Endothelial cell of umbilical vein (primary cell): ENCODE measurements around the gene ARL5B. TPM values are rescaled to one million over a fixed set of nuclear protein-coding genes. Genes with fewer than 3 reads are reported as not detected.

Experiments used
- BruUV-seq: library from RNA; stranded (reverse); fragments of 400-500 nt; replicated peaks from 2 replicates; lab custom pipeline; 2021; lab: Mats Ljungman, UMichigan
- CTCF ChIA-PET: fragments of 300-600, 350-600 bp; sonication (Branson Sonifier 250); formaldehyde crosslinking; loops from one replicate; lab custom pipeline; 2021; ENCODE audit warnings: antibody characterized with exemption, inconsistent platforms; lab: Charles Lee
- POLR2A ChIA-PET: fragments of 300-600, 350-600 bp; sonication (Branson Sonifier 250); formaldehyde crosslinking; loops from one replicate; lab custom pipeline; 2021; ENCODE audit warnings: antibody characterized with exemption, inconsistent platforms; lab: Charles Lee
- DNase-seq: peaks from one replicate; pipeline ENCODE4 v3.0.0-alpha.2; 2011; ENCODE audit warnings: low read depth, low spot score
- FAIRE-seq: peaks from 2 replicates; lab custom pipeline; 2011; peaks lifted over from hg19 to GRCh38; lab: Jason Lieb, UNC
- H2AFZ ChIP-seq: 2 replicates; pipeline ENCODE4 v1.6.0; 2012; ENCODE audit warnings: low read depth, low read length, control low read depth, inconsistent platforms
- H3K27ac ChIP-seq: 2 replicates; pipeline ENCODE4 v1.5.1; 2011; ENCODE audit warnings: low read depth, mild to moderate bottlenecking, control low read depth, low read length, moderate library complexity; ENCODE audit not compliant: insufficient read depth
- H3K27me3 ChIP-seq, 2 experiments: 2 replicates each; pipeline versions ENCODE4 v1.6.0 to v1.6.1; 2011; ENCODE audit warnings: low read length in 2 of 2, mixed read lengths in 1 of 2; ENCODE audit not compliant: control insufficient read depth in 2 of 2, insufficient read depth in 2 of 2
- H3K36me3 ChIP-seq, 2 experiments: 2 replicates in 1 of 2; 3 replicates in 1 of 2; pipeline ENCODE4 v1.5.1; 2011; ENCODE audit warnings: low read length in 2 of 2, mild to moderate bottlenecking in 1 of 2, moderate library complexity in 1 of 2; ENCODE audit not compliant: control insufficient read depth in 2 of 2, insufficient read depth in 2 of 2; ENCODE audit errors: extremely low read depth in 1 of 2
- H3K4me1 ChIP-seq: 3 replicates; pipeline ENCODE4 v1.5.1; 2011; ENCODE audit warnings: mild to moderate bottlenecking, low read length; ENCODE audit not compliant: control insufficient read depth, insufficient read depth; ENCODE audit errors: extremely low read depth
- H3K4me2 ChIP-seq: 2 replicates; pipeline ENCODE4 v1.6.1; 2011; ENCODE audit warnings: low read length, control low read depth, mixed read lengths; ENCODE audit not compliant: insufficient read depth
- H3K4me3 ChIP-seq, 3 experiments: fragments of 200-600 bp in 1 of 3; sonication (generic), shearing (Covaris generic) in 1 of 3; replicated peaks in 1 of 3; 2 replicates each; pipeline ENCODE4 v1.5.1; 2011 to 2016; ENCODE audit warnings: control low read depth in 3 of 3, low read length in 3 of 3, mild to moderate bottlenecking in 2 of 3, inconsistent platforms in 1 of 3, low read depth in 1 of 3, moderate library complexity in 1 of 3; ENCODE audit not compliant: insufficient read depth in 1 of 3
- H3K79me2 ChIP-seq: 2 replicates; pipeline ENCODE4 v1.6.0; 2012; ENCODE audit warnings: low read length, inconsistent platforms; ENCODE audit not compliant: control insufficient read depth, insufficient read depth
- H3K9ac ChIP-seq: replicated peaks from 2 replicates; pipeline ENCODE3; 2011; ENCODE audit warnings: low read length, control low read depth; ENCODE audit not compliant: insufficient read depth; ENCODE audit errors: extremely low read depth
- H3K9me1 ChIP-seq: replicated peaks from 3 replicates; pipeline ENCODE4 v1.6.0; 2011; ENCODE audit warnings: mild to moderate bottlenecking, low read length; ENCODE audit not compliant: control insufficient read depth, insufficient read depth; ENCODE audit errors: extremely low read depth
- H3K9me3 ChIP-seq: replicated peaks from 2 replicates; pipeline ENCODE4 v1.5.1; 2012; ENCODE audit warnings: low read length, inconsistent platforms; ENCODE audit not compliant: control insufficient read depth, insufficient read depth
- H4K20me1 ChIP-seq: replicated peaks from 2 replicates; pipeline ENCODE3; 2011; ENCODE audit warnings: mild to moderate bottlenecking, low read length; ENCODE audit not compliant: control insufficient read depth, insufficient read depth; ENCODE audit errors: extremely low read depth
- CTCF ChIP-seq, 2 donors: IDR thresholded peaks; 1 replicate in 1 of 2; 2 replicates in 1 of 2; pipeline ENCODE4 v1.5.1; 2011; ENCODE audit warnings: low read length in 2 of 2, mild to moderate bottlenecking in 2 of 2, moderate library complexity in 2 of 2, control low read depth in 1 of 2, inconsistent platforms in 1 of 2, low read depth in 1 of 2; ENCODE audit not compliant: insufficient read depth in 1 of 2; ENCODE audit errors: extremely low read depth in 1 of 2
- EZH2 ChIP-seq: IDR thresholded peaks from 2 replicates; pipeline ENCODE4 v1.6.1; 2012; ENCODE audit warnings: borderline replicate concordance, low read depth, mild to moderate bottlenecking, moderate library complexity, low read length, inconsistent platforms; ENCODE audit not compliant: severe bottlenecking
- FOS ChIP-seq: IDR thresholded peaks from 2 replicates; pipeline ENCODE4 v1.6.1; 2011; ENCODE audit warnings: mild to moderate bottlenecking, low read length, moderate library complexity, borderline replicate concordance; ENCODE audit not compliant: insufficient read depth
- GATA2 ChIP-seq: IDR thresholded peaks from 2 replicates; pipeline ENCODE4 v1.7.0; 2011; ENCODE audit warnings: low read depth, mild to moderate bottlenecking, moderate library complexity, mixed read lengths, low read length; ENCODE audit not compliant: insufficient read length, insufficient read depth
- JUN ChIP-seq: IDR thresholded peaks from 2 replicates; pipeline ENCODE4 v1.6.1; 2011; ENCODE audit warnings: borderline replicate concordance, low read depth; ENCODE audit not compliant: insufficient read length, insufficient read depth
- MAX ChIP-seq: IDR thresholded peaks from 2 replicates; pipeline ENCODE4 v1.6.1; 2011; ENCODE audit not compliant: insufficient read depth, insufficient read length
- MYC ChIP-seq: IDR thresholded peaks from one replicate; pipeline ENCODE4 v1.6.1; 2011; ENCODE audit warnings: mild to moderate bottlenecking, low read depth, low read length
- POLR2A ChIP-seq: IDR thresholded peaks from 2 replicates; pipeline ENCODE4 v1.6.1; 2012; ENCODE audit warnings: low read depth, mild to moderate bottlenecking, control low read depth, low read length
- POLR2AphosphoS5 ChIP-seq: IDR thresholded peaks from 2 replicates; pipeline ENCODE4 v1.6.1; 2012; ENCODE audit warnings: low read depth, mild to moderate bottlenecking, control low read depth, low read length, moderate library complexity; ENCODE audit not compliant: insufficient read depth
- dilution Hi-C: fragments of 300-500 bp; cut with MboI; formaldehyde crosslinking; loops from one replicate; pipeline ENCODE4 v1.15.0; 2019; ENCODE audit warnings: low sequenced_read_pairs; ENCODE audit not compliant: extremely low pct_ligation_motif_present
- intact Hi-C: fragments of 100-400 bp; cut with micrococcal nuclease; formaldehyde crosslinking; loops from one replicate; pipeline ENCODE4 v1.10.0; 2022
- polyA plus RNA-seq, 4 experiments: library from polyadenylated mRNA; depleted of rRNA in 3 of 4; stranded (reverse) in 3 of 4; unstranded in 1 of 4; fragments of >200 nt; gene quantifications; 2 replicates each; pipeline versions ENCODE4 v1.2.1 to v1.2.3, GENCODE V29; 2011 to 2012; ENCODE audit warnings: missing spikeins in 1 of 4
- total RNA-seq: library from RNA; stranded (reverse); gene quantifications from 2 replicates; pipeline ENCODE4 v1.2.3, GENCODE V29; 2021

Gene ARL5B
- total and polyA plus RNA-seq, 2 donors (not counting 3 experiments of a cell fraction or from before 2014, with no cell fraction given), result 5.1 to 19.1 TPM

GRCh38 chr10:18699849-18700840 lies 40.9 kb downstream of the ARL5B start:
- ChIA-PET CTCF (no interaction called here), POLR2A (no interaction called here)
- Histone ChIP-seq H3K9me3 (no peaks in the 10 kb centered on the region), H3K9ac (no peak overlapping the region), H3K9me1 (no peaks in the 10 kb centered on the region), H3K4me2 (no peak overlapping the region), H4K20me1 (no peaks in the 10 kb centered on the region), H3K4me3 (no peak overlapping the region), H3K79me2 (no peaks in the 10 kb centered on the region), H3K36me3 (no peaks in the 10 kb centered on the region), H3K4me1 (no peaks in the 10 kb centered on the region), H3K27me3 (no peaks in the 10 kb centered on the region), H3K27ac (no peak overlapping the region), H2AFZ (no peak overlapping the region)
- intact Hi-C loops (no loop called here), dilution Hi-C loops (no loop called here)
- DNase-seq (no peak), FAIRE-seq (no peak)
- BruUV-seq, result no TSS peak
- no peak for TF ChIP-seq EZH2

DNA sequence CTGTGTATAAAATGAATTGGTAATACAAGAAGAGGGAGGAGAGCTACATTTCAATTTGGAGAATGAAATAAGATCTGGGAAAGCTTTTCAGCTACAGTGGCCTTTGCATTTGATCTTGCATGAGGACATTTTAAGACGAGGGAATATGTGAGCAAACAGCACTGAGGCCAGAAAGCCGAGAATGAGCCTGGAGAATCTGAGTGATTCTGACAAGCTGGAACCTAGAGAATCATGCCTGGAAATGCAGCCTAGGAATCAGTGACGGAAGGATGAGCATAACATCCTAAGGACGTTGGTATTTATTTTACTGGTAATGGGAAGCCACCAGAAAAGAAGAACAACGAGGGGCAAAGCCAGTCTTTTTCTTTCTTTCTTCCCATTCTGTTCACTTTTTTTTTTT lies 44.3 kb downstream of the ARL5B start:
- intact Hi-C loops, result no loop called here
- ChIA-PET CTCF (no interaction called here), POLR2A (no interaction called here)
- Histone ChIP-seq H4K20me1 (no peaks in the 10 kb centered on the region), H2AFZ (no peak overlapping the region), H3K9me3 (no peaks in the 10 kb centered on the region), H3K27me3 (no peaks in the 10 kb centered on the region), H3K9ac (no peak overlapping the region), H3K4me1 (no peaks in the 10 kb centered on the region), H3K36me3 (no peaks in the 10 kb centered on the region), H3K79me2 (no peaks in the 10 kb centered on the region), H3K9me1 (no peaks in the 10 kb centered on the region), H3K4me3 (no peak overlapping the region), H3K27ac (no peak overlapping the region), H3K4me2 (no peak overlapping the region)
- FAIRE-seq, result no peak
- DNase-seq, result no peak
- dilution Hi-C loops, result no loop called here
- BruUV-seq, result no TSS peak
- no peak for TF ChIP-seq POLR2A
- no peak for TF ChIP-seq GATA2
- no peak for TF ChIP-seq CTCF (IDR thresholded peaks at IDR 0.05; ENCODE audit: extremely low read depth in 1 of 2, insufficient read depth in 1 of 2, low read depth in 1 of 2, low read length in 2 of 2)
- TF ChIP-seq JUN, result no peak
- TF ChIP-seq FOS, result no peak
- no peak for TF ChIP-seq EZH2
- no peak for TF ChIP-seq MAX
- TF ChIP-seq MYC, result no peak
- no peak for TF ChIP-seq POLR2AphosphoS5
